GM23338 (cell line): ENCODE measurements around the gene IL17C. TPM values are rescaled to one million over a fixed set of nuclear protein-coding genes. Genes with fewer than 3 reads are reported as not detected.

ENCODE experiments used
- ATAC-seq: fragments of 200-7000 bp; cut with Tn5 transposase; 3 replicates; pipeline ENCODE4 v1.9.1; 2020
- DNase-seq: peaks from one replicate; pipeline ENCODE4 v3.0.0-alpha.2; 2015; ENCODE audit warnings: low spot score
- H2AFZ ChIP-seq: fragments of 200-600 bp; sonication (generic); 2 replicates; pipeline ENCODE4 v1.8.0; 2016; ENCODE audit warnings: antibody characterized with exemption, mild to moderate bottlenecking, moderate library complexity
- H3F3A ChIP-seq: fragments of 200-600 bp; sonication (generic); replicated peaks from 2 replicates; pipeline ENCODE4 v1.8.0; 2017; ENCODE audit warnings: antibody characterized with exemption, mixed run types, low read depth
- H3K27ac ChIP-seq: fragments of 200-600 bp; sonication (generic); 2 replicates; pipeline ENCODE4 v1.6.1; 2016; ENCODE audit warnings: low read depth
- H3K27me3 ChIP-seq: fragments of 200-600 bp; sonication (generic); 2 replicates; pipeline ENCODE4 v1.8.0; 2016; ENCODE audit warnings: mild to moderate bottlenecking, mixed run types, moderate library complexity; ENCODE audit not compliant: insufficient read depth
- H3K36me3 ChIP-seq: fragments of 200-600 bp; sonication (generic); 2 replicates; pipeline ENCODE4 v1.8.0; 2016; ENCODE audit warnings: mild to moderate bottlenecking; ENCODE audit not compliant: insufficient read depth
- H3K4me1 ChIP-seq: fragments of 200-600 bp; sonication (generic); 2 replicates; pipeline ENCODE4 v1.8.0; 2016; ENCODE audit warnings: mild to moderate bottlenecking, moderate library complexity; ENCODE audit not compliant: insufficient read depth
- H3K4me2 ChIP-seq: fragments of 200-600 bp; sonication (generic); 2 replicates; pipeline ENCODE4 v1.7.1; 2017; ENCODE audit warnings: mixed run types
- H3K4me3 ChIP-seq: fragments of 200-600 bp; sonication (generic); 2 replicates; pipeline ENCODE4 v1.6.1; 2016; ENCODE audit warnings: mixed run types
- H3K79me2 ChIP-seq: fragments of 200-600 bp; sonication (generic); replicated peaks from 2 replicates; pipeline ENCODE4 v1.8.0; 2017; ENCODE audit warnings: mild to moderate bottlenecking; ENCODE audit not compliant: insufficient read depth
- H3K9me2 ChIP-seq: fragments of 200-600 bp; sonication (generic); 2 replicates; pipeline ENCODE4 v1.8.0; 2017; ENCODE audit not compliant: insufficient read depth
- H4K20me1 ChIP-seq: fragments of 200-600 bp; sonication (generic); replicated peaks from 2 replicates; pipeline ENCODE4 v1.8.0; 2017; ENCODE audit warnings: mild to moderate bottlenecking; ENCODE audit not compliant: insufficient read depth
- H3K27ac Mint-ChIP-seq: 2 replicates; pipeline ENCODE4 v1.8.0; 2020; ENCODE audit warnings: inconsistent platforms, mild to moderate bottlenecking, moderate library complexity, mixed read lengths
- H3K27me3 Mint-ChIP-seq: 3 replicates; pipeline ENCODE4 v1.8.0; 2022; ENCODE audit warnings: low read depth, mild to moderate bottlenecking, moderate library complexity, mixed read lengths, inconsistent platforms; ENCODE audit not compliant: insufficient read depth, poor library complexity
- H3K36me3 Mint-ChIP-seq: 3 replicates; pipeline ENCODE4 v1.8.0; 2021; ENCODE audit warnings: low read depth, mild to moderate bottlenecking, inconsistent platforms, moderate library complexity, mixed read lengths
- H3K4me1 Mint-ChIP-seq: 3 replicates; pipeline ENCODE4 v1.8.0; 2020; ENCODE audit warnings: mild to moderate bottlenecking, inconsistent platforms, mixed read lengths
- H3K4me3 Mint-ChIP-seq: 3 replicates; pipeline ENCODE4 v1.8.0; 2021; ENCODE audit warnings: moderate library complexity, mild to moderate bottlenecking, inconsistent platforms, mixed read lengths
- H3K9me3 Mint-ChIP-seq: 3 replicates; pipeline ENCODE4 v1.8.0; 2020; ENCODE audit warnings: moderate library complexity, mild to moderate bottlenecking, inconsistent platforms, mixed read lengths
- CREB1 ChIP-seq: fragments of 250-450 bp; sonication (Bioruptor Pico); IDR thresholded peaks from 2 replicates; pipeline ENCODE4 v1.5.0; 2020; ENCODE audit warnings: low read depth, mild to moderate bottlenecking, moderate library complexity
- EZH2 ChIP-seq: fragments of 200-600 bp; sonication (generic); IDR thresholded peaks from one replicate; pipeline ENCODE4 v1.8.0; 2017; ENCODE audit warnings: antibody characterized with exemption, mild to moderate bottlenecking, low read depth; ENCODE audit not compliant: unreplicated experiment
- NANOG ChIP-seq: IDR thresholded peaks from 2 replicates; pipeline ENCODE4 v1.6.1; 2016; ENCODE audit warnings: antibody characterized with exemption, borderline replicate concordance
- POLR2AphosphoS5 ChIP-seq: IDR thresholded peaks from 2 replicates; pipeline ENCODE4 v1.6.1; 2016; ENCODE audit warnings: antibody characterized with exemption, low read depth
- STAT1 ChIP-seq: IDR thresholded peaks from one replicate; pipeline ENCODE4 v1.6.1; 2016; ENCODE audit warnings: antibody characterized with exemption; ENCODE audit not compliant: unreplicated experiment
- ZNF114 ChIP-seq: fragments of 250-450 bp; sonication (Bioruptor Pico); IDR thresholded peaks from 2 replicates; pipeline ENCODE4 v1.5.0; 2020; ENCODE audit warnings: mild to moderate bottlenecking, moderate library complexity
- ZNF331 ChIP-seq: fragments of 250-450 bp; sonication (Bioruptor Pico); IDR thresholded peaks from 2 replicates; pipeline ENCODE4 v1.5.0; 2020; ENCODE audit warnings: low read depth, mild to moderate bottlenecking, moderate library complexity
- polyA plus RNA-seq: library from polyadenylated mRNA; unstranded; fragments of >200 nt; fragmentation: Nextera tagmentation; extraction: Ambion mirVana; gene quantifications from 2 replicates; pipeline ENCODE4 v1.2.1, GENCODE V29; 2016
- total RNA-seq: library from RNA; depleted of rRNA; stranded (reverse); fragments of >200 nt; shearing (Covaris generic); gene quantifications from 2 replicates; pipeline ENCODE4 v1.2.3, GENCODE V29; 2014
- TF ChIP-seq, protein P1 (sequence below): IDR thresholded peaks from one replicate; pipeline ENCODE4 v1.6.1; 2018; ENCODE audit warnings: antibody characterized with exemption; ENCODE audit not compliant: unreplicated experiment
- TF ChIP-seq, protein P2 (sequence below), 2 experiments: fragments of 200-600 bp in 1 of 2; sonication (generic) in 1 of 2; conservative IDR thresholded peaks; 2 replicates each; pipeline versions ENCODE4 v1.5.1 to v1.6.1; 2016 to 2017; ENCODE audit warnings: antibody characterized with exemption in 2 of 2, low read depth in 2 of 2, mild to moderate bottlenecking in 2 of 2, moderate library complexity in 1 of 2
- TF ChIP-seq, protein P3 (sequence below): fragments of 250-450 bp; sonication (Bioruptor Pico); IDR thresholded peaks from 2 replicates; pipeline ENCODE4 v1.5.0; 2020; ENCODE audit warnings: mild to moderate bottlenecking, moderate library complexity

The IL17C gene
- total and polyA plus RNA-seq, 2 experiments from 2014 or later: 2.7 to 3.9 TPM

DNA sequence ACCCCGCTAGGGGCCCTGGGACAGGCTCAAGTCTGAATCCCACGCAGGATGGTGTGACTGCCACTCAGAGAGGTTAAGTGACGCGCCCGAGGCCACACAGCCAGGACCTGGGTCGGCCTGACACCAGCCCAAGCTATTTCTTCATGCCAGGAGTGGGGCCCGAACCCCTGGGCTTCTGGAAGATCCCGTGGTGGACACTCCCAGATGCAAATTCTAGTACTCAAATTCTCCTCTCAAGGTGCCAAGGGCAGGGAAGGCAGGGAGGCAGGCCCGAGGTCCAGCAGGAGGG lies 5.2 kb downstream of the IL17C start (continued):
- TF ChIP-seq, protein P1, sequence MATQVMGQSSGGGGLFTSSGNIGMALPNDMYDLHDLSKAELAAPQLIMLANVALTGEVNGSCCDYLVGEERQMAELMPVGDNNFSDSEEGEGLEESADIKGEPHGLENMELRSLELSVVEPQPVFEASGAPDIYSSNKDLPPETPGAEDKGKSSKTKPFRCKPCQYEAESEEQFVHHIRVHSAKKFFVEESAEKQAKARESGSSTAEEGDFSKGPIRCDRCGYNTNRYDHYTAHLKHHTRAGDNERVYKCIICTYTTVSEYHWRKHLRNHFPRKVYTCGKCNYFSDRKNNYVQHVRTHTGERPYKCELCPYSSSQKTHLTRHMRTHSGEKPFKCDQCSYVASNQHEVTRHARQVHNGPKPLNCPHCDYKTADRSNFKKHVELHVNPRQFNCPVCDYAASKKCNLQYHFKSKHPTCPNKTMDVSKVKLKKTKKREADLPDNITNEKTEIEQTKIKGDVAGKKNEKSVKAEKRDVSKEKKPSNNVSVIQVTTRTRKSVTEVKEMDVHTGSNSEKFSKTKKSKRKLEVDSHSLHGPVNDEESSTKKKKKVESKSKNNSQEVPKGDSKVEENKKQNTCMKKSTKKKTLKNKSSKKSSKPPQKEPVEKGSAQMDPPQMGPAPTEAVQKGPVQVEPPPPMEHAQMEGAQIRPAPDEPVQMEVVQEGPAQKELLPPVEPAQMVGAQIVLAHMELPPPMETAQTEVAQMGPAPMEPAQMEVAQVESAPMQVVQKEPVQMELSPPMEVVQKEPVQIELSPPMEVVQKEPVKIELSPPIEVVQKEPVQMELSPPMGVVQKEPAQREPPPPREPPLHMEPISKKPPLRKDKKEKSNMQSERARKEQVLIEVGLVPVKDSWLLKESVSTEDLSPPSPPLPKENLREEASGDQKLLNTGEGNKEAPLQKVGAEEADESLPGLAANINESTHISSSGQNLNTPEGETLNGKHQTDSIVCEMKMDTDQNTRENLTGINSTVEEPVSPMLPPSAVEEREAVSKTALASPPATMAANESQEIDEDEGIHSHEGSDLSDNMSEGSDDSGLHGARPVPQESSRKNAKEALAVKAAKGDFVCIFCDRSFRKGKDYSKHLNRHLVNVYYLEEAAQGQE: no peak
- TF ChIP-seq, protein P2, sequence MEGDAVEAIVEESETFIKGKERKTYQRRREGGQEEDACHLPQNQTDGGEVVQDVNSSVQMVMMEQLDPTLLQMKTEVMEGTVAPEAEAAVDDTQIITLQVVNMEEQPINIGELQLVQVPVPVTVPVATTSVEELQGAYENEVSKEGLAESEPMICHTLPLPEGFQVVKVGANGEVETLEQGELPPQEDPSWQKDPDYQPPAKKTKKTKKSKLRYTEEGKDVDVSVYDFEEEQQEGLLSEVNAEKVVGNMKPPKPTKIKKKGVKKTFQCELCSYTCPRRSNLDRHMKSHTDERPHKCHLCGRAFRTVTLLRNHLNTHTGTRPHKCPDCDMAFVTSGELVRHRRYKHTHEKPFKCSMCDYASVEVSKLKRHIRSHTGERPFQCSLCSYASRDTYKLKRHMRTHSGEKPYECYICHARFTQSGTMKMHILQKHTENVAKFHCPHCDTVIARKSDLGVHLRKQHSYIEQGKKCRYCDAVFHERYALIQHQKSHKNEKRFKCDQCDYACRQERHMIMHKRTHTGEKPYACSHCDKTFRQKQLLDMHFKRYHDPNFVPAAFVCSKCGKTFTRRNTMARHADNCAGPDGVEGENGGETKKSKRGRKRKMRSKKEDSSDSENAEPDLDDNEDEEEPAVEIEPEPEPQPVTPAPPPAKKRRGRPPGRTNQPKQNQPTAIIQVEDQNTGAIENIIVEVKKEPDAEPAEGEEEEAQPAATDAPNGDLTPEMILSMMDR (conservative IDR thresholded peaks at IDR 0.05; ENCODE audit: low read depth in 2 of 2): no peak
- no peak for TF ChIP-seq STAT1
- no peak for TF ChIP-seq CREB1 (CRISPR knock-in tag)

DNA sequence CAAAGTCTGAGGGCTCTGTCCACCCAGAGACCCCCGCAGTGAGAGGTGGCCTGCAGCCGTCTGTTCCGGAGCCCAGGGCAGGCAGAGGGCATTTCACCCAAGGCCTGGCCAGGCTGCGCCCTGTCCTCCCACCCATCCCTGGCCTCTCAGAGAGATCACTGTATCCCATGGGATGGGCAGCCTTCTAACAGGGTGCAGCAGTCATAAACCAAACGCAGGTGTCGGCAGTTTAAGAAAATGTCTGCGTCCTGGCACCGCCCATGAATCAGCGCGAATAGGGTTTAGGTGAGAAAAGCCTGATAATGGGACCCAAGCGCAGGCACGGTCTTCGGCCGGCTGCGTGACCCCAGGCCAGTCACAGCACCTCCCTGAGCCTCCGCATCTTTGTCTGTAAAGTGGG lies 7.1 kb downstream of the IL17C start:
- Histone ChIP-seq H3K27me3 (no peaks in the 10 kb centered on the region), H3K36me3 (no peaks in the 10 kb centered on the region), H3K9me2 (no peaks in the 10 kb centered on the region), H4K20me1 (peaks cover 7% of the 10 kb centered on the region; the same call in 1 of the 2 replicates), H3K4me3 (no peak overlapping the region), H2AFZ (no peak overlapping the region), H3K27ac (no peak overlapping the region), H3F3A (0 out of 2 replicates have a peak, but pooled peaks cover 3% of the 10 kb centered on the region), H3K79me2 (peaks cover 14% of the 10 kb centered on the region; the same call in 1 of the 2 replicates), H3K4me2 (no peak overlapping the region), H3K4me1 (peaks cover 7% of the 10 kb centered on the region; the same call in 1 of the 2 replicates)
- Mint-ChIP-seq H3K27ac (no peak overlapping the region), H3K4me3 (no peak overlapping the region; the same call in 2 of the 3 replicates), H3K4me1 (peaks cover 13% of the 10 kb centered on the region), H3K36me3 (peaks cover 21% of the 10 kb centered on the region; the same call in 2 of the 3 replicates), H3K27me3 (peaks cover 21% of the 10 kb centered on the region), H3K9me3 (peaks cover 3% of the 10 kb centered on the region; the same call in 1 of the 3 replicates)
- DNase-seq (no peak), ATAC-seq (no peak)
- TF ChIP-seq, protein P2 (conservative IDR thresholded peaks at IDR 0.05; ENCODE audit: low read depth in 2 of 2): no peak
- no peak for TF ChIP-seq POLR2AphosphoS5
- no peak for TF ChIP-seq EZH2
- TF ChIP-seq NANOG: no peak
- TF ChIP-seq STAT1: no peak
- no peak for TF ChIP-seq ZNF331
- no peak for TF ChIP-seq ZNF114
- TF ChIP-seq, protein P3, sequence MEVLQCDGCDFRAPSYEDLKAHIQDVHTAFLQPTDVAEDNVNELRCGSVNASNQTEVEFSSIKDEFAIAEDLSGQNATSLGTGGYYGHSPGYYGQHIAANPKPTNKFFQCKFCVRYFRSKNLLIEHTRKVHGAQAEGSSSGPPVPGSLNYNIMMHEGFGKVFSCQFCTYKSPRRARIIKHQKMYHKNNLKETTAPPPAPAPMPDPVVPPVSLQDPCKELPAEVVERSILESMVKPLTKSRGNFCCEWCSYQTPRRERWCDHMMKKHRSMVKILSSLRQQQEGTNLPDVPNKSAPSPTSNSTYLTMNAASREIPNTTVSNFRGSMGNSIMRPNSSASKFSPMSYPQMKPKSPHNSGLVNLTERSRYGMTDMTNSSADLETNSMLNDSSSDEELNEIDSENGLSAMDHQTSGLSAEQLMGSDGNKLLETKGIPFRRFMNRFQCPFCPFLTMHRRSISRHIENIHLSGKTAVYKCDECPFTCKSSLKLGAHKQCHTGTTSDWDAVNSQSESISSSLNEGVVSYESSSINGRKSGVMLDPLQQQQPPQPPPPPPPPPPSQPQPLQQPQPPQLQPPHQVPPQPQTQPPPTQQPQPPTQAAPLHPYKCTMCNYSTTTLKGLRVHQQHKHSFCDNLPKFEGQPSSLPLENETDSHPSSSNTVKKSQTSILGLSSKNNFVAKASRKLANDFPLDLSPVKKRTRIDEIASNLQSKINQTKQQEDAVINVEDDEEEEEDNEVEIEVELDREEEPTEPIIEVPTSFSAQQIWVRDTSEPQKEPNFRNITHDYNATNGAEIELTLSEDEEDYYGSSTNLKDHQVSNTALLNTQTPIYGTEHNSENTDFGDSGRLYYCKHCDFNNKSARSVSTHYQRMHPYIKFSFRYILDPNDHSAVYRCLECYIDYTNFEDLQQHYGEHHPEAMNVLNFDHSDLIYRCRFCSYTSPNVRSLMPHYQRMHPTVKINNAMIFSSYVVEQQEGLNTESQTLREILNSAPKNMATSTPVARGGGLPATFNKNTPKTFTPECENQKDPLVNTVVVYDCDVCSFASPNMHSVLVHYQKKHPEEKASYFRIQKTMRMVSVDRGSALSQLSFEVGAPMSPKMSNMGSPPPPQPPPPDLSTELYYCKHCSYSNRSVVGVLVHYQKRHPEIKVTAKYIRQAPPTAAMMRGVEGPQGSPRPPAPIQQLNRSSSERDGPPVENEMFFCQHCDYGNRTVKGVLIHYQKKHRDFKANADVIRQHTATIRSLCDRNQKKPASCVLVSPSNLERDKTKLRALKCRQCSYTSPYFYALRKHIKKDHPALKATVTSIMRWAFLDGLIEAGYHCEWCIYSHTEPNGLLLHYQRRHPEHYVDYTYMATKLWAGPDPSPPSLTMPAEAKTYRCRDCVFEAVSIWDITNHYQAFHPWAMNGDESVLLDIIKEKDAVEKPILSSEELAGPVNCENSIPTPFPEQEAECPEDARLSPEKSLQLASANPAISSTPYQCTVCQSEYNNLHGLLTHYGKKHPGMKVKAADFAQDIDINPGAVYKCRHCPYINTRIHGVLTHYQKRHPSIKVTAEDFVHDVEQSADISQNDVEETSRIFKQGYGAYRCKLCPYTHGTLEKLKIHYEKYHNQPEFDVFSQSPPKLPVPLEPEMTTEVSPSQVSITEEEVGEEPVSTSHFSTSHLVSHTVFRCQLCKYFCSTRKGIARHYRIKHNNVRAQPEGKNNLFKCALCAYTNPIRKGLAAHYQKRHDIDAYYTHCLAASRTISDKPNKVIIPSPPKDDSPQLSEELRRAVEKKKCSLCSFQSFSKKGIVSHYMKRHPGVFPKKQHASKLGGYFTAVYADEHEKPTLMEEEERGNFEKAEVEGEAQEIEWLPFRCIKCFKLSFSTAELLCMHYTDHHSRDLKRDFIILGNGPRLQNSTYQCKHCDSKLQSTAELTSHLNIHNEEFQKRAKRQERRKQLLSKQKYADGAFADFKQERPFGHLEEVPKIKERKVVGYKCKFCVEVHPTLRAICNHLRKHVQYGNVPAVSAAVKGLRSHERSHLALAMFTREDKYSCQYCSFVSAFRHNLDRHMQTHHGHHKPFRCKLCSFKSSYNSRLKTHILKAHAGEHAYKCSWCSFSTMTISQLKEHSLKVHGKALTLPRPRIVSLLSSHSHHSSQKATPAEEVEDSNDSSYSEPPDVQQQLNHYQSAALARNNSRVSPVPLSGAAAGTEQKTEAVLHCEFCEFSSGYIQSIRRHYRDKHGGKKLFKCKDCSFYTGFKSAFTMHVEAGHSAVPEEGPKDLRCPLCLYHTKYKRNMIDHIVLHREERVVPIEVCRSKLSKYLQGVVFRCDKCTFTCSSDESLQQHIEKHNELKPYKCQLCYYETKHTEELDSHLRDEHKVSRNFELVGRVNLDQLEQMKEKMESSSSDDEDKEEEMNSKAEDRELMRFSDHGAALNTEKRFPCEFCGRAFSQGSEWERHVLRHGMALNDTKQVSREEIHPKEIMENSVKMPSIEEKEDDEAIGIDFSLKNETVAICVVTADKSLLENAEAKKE (CRISPR knock-in tag): no peak
